Neural cell (in vitro differentiated cells): Measurements from ENCODE around the gene LYZL6. TPM values are rescaled to one million over a fixed set of nuclear protein-coding genes. Genes with fewer than 3 reads are reported as not detected.

Experiments used
- H2AFZ ChIP-seq: fragments of 200-600, 300-800 bp; sonication (generic), shearing (Covaris generic); 2 replicates; pipeline ENCODE4 v1.6.0; 2014; ENCODE audit warnings: low read depth, mild to moderate bottlenecking, antibody characterized with exemption, low read length, moderate library complexity
- H3F3A ChIP-seq: fragments of 200-600 bp; shearing (Covaris generic); 2 replicates; pipeline ENCODE4 v1.6.1; 2016; ENCODE audit warnings: mild to moderate bottlenecking, moderate library complexity, mixed read lengths, antibody characterized with exemption, low read length; ENCODE audit not compliant: insufficient read depth, poor library complexity, severe bottlenecking
- H3K27ac ChIP-seq: fragments of 200-600, 300-800 bp; sonication (generic), shearing (Covaris generic); 2 replicates; pipeline ENCODE4 v1.5.1; 2014; ENCODE audit warnings: mild to moderate bottlenecking, low read length, moderate library complexity
- H3K27me3 ChIP-seq: fragments of 300-800, 200-600 bp; sonication (generic), shearing (Covaris generic); 2 replicates; pipeline ENCODE4 v1.6.0; 2014; ENCODE audit warnings: mild to moderate bottlenecking, low read depth, low read length, moderate library complexity; ENCODE audit not compliant: insufficient read depth
- H3K36me3 ChIP-seq: fragments of 300-800, 200-600 bp; sonication (generic), shearing (Covaris generic); 2 replicates; pipeline ENCODE4 v1.5.1; 2014; ENCODE audit warnings: mild to moderate bottlenecking, antibody characterized with exemption, low read length, moderate library complexity; ENCODE audit not compliant: insufficient read depth
- H3K4me2 ChIP-seq: fragments of 300-800, 200-600 bp; sonication (generic), shearing (Covaris generic); 2 replicates; pipeline ENCODE4 v1.6.0; 2014; ENCODE audit warnings: mild to moderate bottlenecking, low read length
- H3K4me3 ChIP-seq: fragments of 300-800, 200-600 bp; sonication (generic), shearing (Covaris generic); 2 replicates; pipeline ENCODE4 v1.5.1; 2014; ENCODE audit warnings: mild to moderate bottlenecking, low read length, moderate library complexity
- H3K79me2 ChIP-seq: fragments of 200-600 bp; shearing (Covaris generic); replicated peaks from 2 replicates; pipeline ENCODE4 v1.6.0; 2014; ENCODE audit warnings: mild to moderate bottlenecking, low read length, moderate library complexity; ENCODE audit not compliant: insufficient read depth
- H3K9ac ChIP-seq: fragments of 300-800, 200-600 bp; sonication (generic), shearing (Covaris generic); 2 replicates; pipeline ENCODE4 v1.6.1; 2016; ENCODE audit warnings: mild to moderate bottlenecking, low read length, mixed read lengths
- H3K9me2 ChIP-seq: fragments of 200-600 bp; shearing (Covaris generic); 2 replicates; pipeline ENCODE4 v1.6.1; 2016; ENCODE audit warnings: mild to moderate bottlenecking, low read length, mixed read lengths; ENCODE audit not compliant: insufficient read depth
- H3K9me3 ChIP-seq: fragments of 200-600, 300-800 bp; sonication (generic), shearing (Covaris generic); 2 replicates; pipeline ENCODE4 v1.6.1; 2016; ENCODE audit warnings: mild to moderate bottlenecking, mixed run types, low read length, moderate library complexity, mixed read lengths
- H4K20me1 ChIP-seq: fragments of 200-600 bp; shearing (Covaris generic); 2 replicates; pipeline ENCODE4 v1.6.1; 2016; ENCODE audit warnings: mild to moderate bottlenecking, mixed run types; ENCODE audit not compliant: insufficient read depth
- EP300 ChIP-seq: fragments of 450-650 bp; conservative IDR thresholded peaks from 2 replicates; pipeline ENCODE4 v1.6.1; 2014; ENCODE audit warnings: antibody characterized with exemption, mild to moderate bottlenecking, moderate library complexity; ENCODE audit not compliant: poor library complexity, severe bottlenecking
- EZH2 ChIP-seq: fragments of 200-600, 300-800 bp; shearing (Covaris generic), sonication (generic); IDR thresholded peaks from 2 replicates; pipeline ENCODE4 v1.6.1; 2014; ENCODE audit warnings: antibody characterized with exemption, low read length, borderline replicate concordance, mild to moderate bottlenecking; ENCODE audit not compliant: insufficient read depth, poor library complexity, severe bottlenecking
- MXI1 ChIP-seq: fragments of 450-650 bp; conservative IDR thresholded peaks from 2 replicates; pipeline ENCODE4 v1.6.1; 2014; ENCODE audit warnings: antibody characterized with exemption, mild to moderate bottlenecking; ENCODE audit not compliant: poor library complexity, severe bottlenecking
- POLR2AphosphoS5 ChIP-seq: IDR thresholded peaks from 2 replicates; pipeline ENCODE4 v1.6.1; 2012
- RAD21 ChIP-seq: fragments of 450-650 bp; conservative IDR thresholded peaks from 2 replicates; pipeline ENCODE4 v1.6.1; 2014; ENCODE audit warnings: antibody characterized with exemption, mild to moderate bottlenecking, moderate library complexity
- SMC3 ChIP-seq: fragments of 450-650 bp; conservative IDR thresholded peaks from 2 replicates; pipeline ENCODE4 v1.6.1; 2014; ENCODE audit warnings: antibody characterized with exemption, mild to moderate bottlenecking, moderate library complexity; ENCODE audit not compliant: poor library complexity
- TAF1 ChIP-seq: IDR thresholded peaks from 2 replicates; pipeline ENCODE4 v1.6.1; 2012; ENCODE audit warnings: low read depth
- polyA plus RNA-seq: library from polyadenylated mRNA; depleted of rRNA; stranded (reverse); fragments of >200 nt; gene quantifications from 2 replicates; pipeline ENCODE4 v1.2.3, GENCODE V29; 2014
- TF ChIP-seq, protein P1 (sequence below): fragments of 450-650 bp; IDR thresholded peaks from 2 replicates; pipeline ENCODE4 v1.5.1; 2014; ENCODE audit warnings: antibody characterized with exemption, mild to moderate bottlenecking, moderate library complexity; ENCODE audit not compliant: poor library complexity, severe bottlenecking
- TF ChIP-seq, protein P2 (sequence below): IDR thresholded peaks from 2 replicates; pipeline ENCODE4 v1.6.1; 2012; ENCODE audit warnings: borderline replicate concordance

LYZL6 gene
- polyA plus RNA-seq, 1 donor from 2014 or later: not detected

DNA sequence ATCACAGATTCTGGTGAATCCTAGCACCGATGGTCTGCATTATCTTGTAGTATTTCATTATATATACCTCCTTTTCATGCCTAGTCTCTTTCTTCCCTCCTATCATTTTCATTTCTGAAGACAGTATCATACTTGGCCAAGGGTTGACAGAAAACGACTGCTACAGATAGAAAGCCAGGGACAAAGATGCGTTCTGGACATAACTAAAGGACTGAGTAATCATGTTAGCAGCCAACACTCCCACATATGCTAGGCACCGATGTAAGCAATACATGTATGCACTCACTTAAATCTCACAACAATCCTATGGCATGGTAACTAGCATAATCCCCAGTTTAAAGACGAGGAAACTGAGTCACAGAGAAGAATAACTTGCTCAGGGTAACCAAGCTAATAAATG is 35.8 kb downstream of the LYZL6 start:
- no peaks in the 10 kb centered on the region for H4K20me1 ChIP-seq
- H3K27ac ChIP-seq: no peak overlapping the region
- no peak overlapping the region for H3K9ac ChIP-seq
- H2AFZ ChIP-seq: no peak overlapping the region
- H3K79me2 ChIP-seq: no peaks in the 10 kb centered on the region
- no peaks in the 10 kb centered on the region for H3K36me3 ChIP-seq
- H3K4me3 ChIP-seq: no peak overlapping the region
- TF ChIP-seq RAD21 (no peak), SMC3 (no peak), MXI1 (no peak), POLR2AphosphoS5 (no peak), EZH2 (no peak), TAF1 (no peak), EP300 (no peak)
- TF ChIP-seq, protein P1, sequence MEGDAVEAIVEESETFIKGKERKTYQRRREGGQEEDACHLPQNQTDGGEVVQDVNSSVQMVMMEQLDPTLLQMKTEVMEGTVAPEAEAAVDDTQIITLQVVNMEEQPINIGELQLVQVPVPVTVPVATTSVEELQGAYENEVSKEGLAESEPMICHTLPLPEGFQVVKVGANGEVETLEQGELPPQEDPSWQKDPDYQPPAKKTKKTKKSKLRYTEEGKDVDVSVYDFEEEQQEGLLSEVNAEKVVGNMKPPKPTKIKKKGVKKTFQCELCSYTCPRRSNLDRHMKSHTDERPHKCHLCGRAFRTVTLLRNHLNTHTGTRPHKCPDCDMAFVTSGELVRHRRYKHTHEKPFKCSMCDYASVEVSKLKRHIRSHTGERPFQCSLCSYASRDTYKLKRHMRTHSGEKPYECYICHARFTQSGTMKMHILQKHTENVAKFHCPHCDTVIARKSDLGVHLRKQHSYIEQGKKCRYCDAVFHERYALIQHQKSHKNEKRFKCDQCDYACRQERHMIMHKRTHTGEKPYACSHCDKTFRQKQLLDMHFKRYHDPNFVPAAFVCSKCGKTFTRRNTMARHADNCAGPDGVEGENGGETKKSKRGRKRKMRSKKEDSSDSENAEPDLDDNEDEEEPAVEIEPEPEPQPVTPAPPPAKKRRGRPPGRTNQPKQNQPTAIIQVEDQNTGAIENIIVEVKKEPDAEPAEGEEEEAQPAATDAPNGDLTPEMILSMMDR: no peak
- TF ChIP-seq, protein P2, sequence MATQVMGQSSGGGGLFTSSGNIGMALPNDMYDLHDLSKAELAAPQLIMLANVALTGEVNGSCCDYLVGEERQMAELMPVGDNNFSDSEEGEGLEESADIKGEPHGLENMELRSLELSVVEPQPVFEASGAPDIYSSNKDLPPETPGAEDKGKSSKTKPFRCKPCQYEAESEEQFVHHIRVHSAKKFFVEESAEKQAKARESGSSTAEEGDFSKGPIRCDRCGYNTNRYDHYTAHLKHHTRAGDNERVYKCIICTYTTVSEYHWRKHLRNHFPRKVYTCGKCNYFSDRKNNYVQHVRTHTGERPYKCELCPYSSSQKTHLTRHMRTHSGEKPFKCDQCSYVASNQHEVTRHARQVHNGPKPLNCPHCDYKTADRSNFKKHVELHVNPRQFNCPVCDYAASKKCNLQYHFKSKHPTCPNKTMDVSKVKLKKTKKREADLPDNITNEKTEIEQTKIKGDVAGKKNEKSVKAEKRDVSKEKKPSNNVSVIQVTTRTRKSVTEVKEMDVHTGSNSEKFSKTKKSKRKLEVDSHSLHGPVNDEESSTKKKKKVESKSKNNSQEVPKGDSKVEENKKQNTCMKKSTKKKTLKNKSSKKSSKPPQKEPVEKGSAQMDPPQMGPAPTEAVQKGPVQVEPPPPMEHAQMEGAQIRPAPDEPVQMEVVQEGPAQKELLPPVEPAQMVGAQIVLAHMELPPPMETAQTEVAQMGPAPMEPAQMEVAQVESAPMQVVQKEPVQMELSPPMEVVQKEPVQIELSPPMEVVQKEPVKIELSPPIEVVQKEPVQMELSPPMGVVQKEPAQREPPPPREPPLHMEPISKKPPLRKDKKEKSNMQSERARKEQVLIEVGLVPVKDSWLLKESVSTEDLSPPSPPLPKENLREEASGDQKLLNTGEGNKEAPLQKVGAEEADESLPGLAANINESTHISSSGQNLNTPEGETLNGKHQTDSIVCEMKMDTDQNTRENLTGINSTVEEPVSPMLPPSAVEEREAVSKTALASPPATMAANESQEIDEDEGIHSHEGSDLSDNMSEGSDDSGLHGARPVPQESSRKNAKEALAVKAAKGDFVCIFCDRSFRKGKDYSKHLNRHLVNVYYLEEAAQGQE: no peak
- H3K9me2 ChIP-seq: no peaks in the 10 kb centered on the region
- no peaks in the 10 kb centered on the region for H3F3A ChIP-seq
- H3K27me3 ChIP-seq: no peaks in the 10 kb centered on the region
- H3K4me2 ChIP-seq: no peak overlapping the region
- no peaks in the 10 kb centered on the region for H3K9me3 ChIP-seq

- Histone ChIP-seq H3K36me3 (no peaks in the 10 kb centered on the region), H3K79me2 (no peaks in the 10 kb centered on the region), H3K4me3 (no peak overlapping the region), H3K9me3 (no peaks in the 10 kb centered on the region), H3K4me2 (no peak overlapping the region), H2AFZ (no peak overlapping the region), H3K27ac (no peak overlapping the region), H3K27me3 (no peaks in the 10 kb centered on the region), H3K9me2 (no peaks in the 10 kb centered on the region), H4K20me1 (no peaks in the 10 kb centered on the region), H3K9ac (no peak overlapping the region), H3F3A (no peaks in the 10 kb centered on the region)
- TF ChIP-seq EP300 (no peak), SMC3 (no peak)
Observed at GRCh38 chr17:35906926-35907637, 36.4 kb downstream of the LYZL6 start.
